ENCODE results near the gene GSTT2. TPM values are rescaled to one million over a fixed set of nuclear protein-coding genes. Genes with fewer than 3 reads are reported as not detected.

Gene GSTT2
- total and polyA plus RNA-seq, 10 of the 15 experiments (the other 5 are each of a cell fraction or from before 2014, with no cell fraction given): not detected

DNA sequence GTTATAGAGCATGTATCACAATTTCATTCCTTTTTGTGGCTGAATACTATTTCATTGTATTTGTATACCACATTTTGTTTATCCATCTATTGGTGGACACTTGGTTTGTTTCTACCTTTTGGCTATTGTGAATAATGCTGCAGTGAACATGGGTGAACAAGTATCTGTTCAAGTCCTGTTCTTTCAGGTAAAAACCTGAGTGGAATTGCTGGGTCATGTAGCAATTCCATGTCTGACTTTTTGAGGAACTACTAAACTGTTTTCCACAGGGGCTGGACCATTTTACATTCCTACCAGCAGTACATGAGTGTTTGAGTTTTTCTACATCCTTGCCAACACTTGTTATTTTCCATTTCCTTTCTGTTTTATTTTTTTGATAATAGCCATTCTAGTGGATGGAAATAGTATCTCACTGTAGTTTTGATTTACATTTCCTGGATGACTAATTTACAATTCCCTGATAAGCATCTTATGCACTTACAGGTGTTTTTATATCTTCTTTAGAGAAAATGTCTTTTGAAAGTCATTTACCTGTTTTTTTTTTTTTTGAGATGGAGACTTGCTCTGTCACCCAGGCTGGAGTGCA is 43.4 kb downstream of the GSTT2 start (continued):
- TF ChIP-seq, protein P1, sequence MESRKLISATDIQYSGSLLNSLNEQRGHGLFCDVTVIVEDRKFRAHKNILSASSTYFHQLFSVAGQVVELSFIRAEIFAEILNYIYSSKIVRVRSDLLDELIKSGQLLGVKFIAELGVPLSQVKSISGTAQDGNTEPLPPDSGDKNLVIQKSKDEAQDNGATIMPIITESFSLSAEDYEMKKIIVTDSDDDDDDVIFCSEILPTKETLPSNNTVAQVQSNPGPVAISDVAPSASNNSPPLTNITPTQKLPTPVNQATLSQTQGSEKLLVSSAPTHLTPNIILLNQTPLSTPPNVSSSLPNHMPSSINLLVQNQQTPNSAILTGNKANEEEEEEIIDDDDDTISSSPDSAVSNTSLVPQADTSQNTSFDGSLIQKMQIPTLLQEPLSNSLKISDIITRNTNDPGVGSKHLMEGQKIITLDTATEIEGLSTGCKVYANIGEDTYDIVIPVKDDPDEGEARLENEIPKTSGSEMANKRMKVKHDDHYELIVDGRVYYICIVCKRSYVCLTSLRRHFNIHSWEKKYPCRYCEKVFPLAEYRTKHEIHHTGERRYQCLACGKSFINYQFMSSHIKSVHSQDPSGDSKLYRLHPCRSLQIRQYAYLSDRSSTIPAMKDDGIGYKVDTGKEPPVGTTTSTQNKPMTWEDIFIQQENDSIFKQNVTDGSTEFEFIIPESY (IDR thresholded peaks at IDR 0.05): no peak
- TF ChIP-seq, protein P2, sequence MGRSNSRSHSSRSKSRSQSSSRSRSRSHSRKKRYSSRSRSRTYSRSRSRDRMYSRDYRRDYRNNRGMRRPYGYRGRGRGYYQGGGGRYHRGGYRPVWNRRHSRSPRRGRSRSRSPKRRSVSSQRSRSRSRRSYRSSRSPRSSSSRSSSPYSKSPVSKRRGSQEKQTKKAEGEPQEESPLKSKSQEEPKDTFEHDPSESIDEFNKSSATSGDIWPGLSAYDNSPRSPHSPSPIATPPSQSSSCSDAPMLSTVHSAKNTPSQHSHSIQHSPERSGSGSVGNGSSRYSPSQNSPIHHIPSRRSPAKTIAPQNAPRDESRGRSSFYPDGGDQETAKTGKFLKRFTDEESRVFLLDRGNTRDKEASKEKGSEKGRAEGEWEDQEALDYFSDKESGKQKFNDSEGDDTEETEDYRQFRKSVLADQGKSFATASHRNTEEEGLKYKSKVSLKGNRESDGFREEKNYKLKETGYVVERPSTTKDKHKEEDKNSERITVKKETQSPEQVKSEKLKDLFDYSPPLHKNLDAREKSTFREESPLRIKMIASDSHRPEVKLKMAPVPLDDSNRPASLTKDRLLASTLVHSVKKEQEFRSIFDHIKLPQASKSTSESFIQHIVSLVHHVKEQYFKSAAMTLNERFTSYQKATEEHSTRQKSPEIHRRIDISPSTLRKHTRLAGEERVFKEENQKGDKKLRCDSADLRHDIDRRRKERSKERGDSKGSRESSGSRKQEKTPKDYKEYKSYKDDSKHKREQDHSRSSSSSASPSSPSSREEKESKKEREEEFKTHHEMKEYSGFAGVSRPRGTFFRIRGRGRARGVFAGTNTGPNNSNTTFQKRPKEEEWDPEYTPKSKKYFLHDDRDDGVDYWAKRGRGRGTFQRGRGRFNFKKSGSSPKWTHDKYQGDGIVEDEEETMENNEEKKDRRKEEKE (IDR thresholded peaks at IDR 0.05): no peak
- TF ChIP-seq PAX8 (IDR thresholded peaks at IDR 0.05) (no peak), TCF7 (IDR thresholded peaks at IDR 0.05; ENCODE audit: borderline replicate concordance) (no peak)

DNA sequence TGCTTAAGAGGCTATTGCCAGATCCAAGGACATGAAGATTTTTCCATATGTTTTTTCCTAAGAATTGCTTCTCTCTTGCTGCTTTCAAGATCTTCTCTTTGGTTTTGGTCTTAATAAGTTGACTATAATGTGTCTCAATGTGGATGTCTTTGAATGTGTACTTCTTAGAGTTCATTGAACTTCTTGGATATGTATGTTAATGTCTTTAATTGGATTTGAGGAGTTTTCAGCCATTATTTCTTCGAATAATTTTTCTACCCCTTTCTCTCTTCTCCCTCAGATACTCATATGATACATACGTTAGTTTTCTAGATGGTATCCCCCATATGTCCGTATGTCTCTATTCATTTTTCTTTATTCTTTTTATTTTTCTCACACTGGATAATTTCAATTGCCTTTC is 44.4 kb downstream of the GSTT2 start:
- POLR2A ChIA-PET: no interaction called here
- H4K20me1 ChIP-seq (ENCODE audit: control insufficient read depth, insufficient read depth): no peaks in the 10 kb centered on the region
- CTCF ChIA-PET: no interaction called here
- no peaks in the 10 kb centered on the region for H3K9me3 ChIP-seq (replicated peaks; ENCODE audit: control insufficient read depth, insufficient read depth, low read length)
- RAD21 ChIA-PET (ENCODE audit: unreplicated experiment): no interaction called here
- in situ Hi-C loops (cut with MboI): no loop called here
- peaks cover 0 to 1% of the 10 kb centered on the region in 2 experiments; a peak in 2 of 4 replicates for H3K36me3 ChIP-seq (ENCODE audit: control insufficient read depth in 2 of 2, insufficient read depth in 2 of 2, low read length in 1 of 2)
- SMC1A ChIA-PET (ENCODE audit: uncharacterized antibody, unreplicated experiment): no interaction called here
- H3K27me3 ChIP-seq (replicated peaks in 1 of 2; ENCODE audit: control insufficient read depth in 2 of 2, insufficient read depth in 2 of 2, low read length in 1 of 2): no peaks in the 10 kb centered on the region
- no peaks in the 10 kb centered on the region for H3K4me1 ChIP-seq (ENCODE audit: control insufficient read depth, insufficient read depth, low read length)
- no peak overlapping the region for H3K4me3 ChIP-seq
- 98% methylated on average over 3 of the region's 3 CpGs for WGBS (ENCODE audit: insufficient coverage, insufficient replicate concordance, low lambda C conversion rate, missing lambda C conversion rate)
- H3K9ac ChIP-seq (ENCODE audit: control insufficient read depth, insufficient read depth, low read length): no peak overlapping the region
- H3K79me2 ChIP-seq (ENCODE audit: control insufficient read depth, insufficient read depth, low read length): peaks cover 18% of the 10 kb centered on the region
- FAIRE-seq (no peak), DNase-seq (ENCODE audit: low read depth, low spot score) (no peak), ATAC-seq (no peak)
- H2AFZ ChIP-seq (ENCODE audit: control insufficient read depth, low read depth, low read length): no peak overlapping the region
- intact Hi-C loops (cut with micrococcal nuclease; ENCODE audit: unreplicated experiment): no loop called here
- no peak overlapping the region for H3K27ac ChIP-seq (ENCODE audit: control insufficient read depth, insufficient read depth)
- no TSS peak for BruUV-seq (replicated peaks)
- no peak overlapping the region for H3K4me2 ChIP-seq (ENCODE audit: control insufficient read depth, insufficient read depth)
- TF ChIP-seq, protein P3, sequence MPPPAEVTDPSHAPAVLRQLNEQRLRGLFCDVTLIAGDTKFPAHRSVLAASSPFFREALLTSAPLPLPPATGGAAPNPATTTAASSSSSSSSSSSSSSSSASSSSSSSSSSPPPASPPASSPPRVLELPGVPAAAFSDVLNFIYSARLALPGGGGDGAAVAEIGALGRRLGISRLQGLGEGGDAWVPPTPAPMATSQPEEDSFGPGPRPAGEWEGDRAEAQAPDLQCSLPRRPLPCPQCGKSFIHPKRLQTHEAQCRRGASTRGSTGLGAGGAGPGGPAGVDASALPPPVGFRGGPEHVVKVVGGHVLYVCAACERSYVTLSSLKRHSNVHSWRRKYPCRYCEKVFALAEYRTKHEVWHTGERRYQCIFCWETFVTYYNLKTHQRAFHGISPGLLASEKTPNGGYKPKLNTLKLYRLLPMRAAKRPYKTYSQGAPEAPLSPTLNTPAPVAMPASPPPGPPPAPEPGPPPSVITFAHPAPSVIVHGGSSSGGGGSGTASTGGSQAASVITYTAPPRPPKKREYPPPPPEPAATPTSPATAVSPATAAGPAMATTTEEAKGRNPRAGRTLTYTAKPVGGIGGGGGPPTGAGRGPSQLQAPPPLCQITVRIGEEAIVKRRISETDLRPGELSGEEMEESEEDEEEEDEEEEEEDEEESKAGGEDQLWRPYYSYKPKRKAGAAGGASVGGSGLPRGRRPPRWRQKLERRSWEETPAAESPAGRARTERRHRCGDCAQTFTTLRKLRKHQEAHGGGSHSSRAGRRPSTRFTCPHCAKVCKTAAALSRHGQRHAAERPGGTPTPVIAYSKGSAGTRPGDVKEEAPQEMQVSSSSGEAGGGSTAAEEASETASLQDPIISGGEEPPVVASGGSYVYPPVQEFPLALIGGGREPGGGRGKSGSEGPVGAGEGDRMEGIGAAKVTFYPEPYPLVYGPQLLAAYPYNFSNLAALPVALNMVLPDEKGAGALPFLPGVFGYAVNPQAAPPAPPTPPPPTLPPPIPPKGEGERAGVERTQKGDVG (CRISPR knock-in tag; IDR thresholded peaks at IDR 0.05): no peak
- no peak for TF ChIP-seq NFIC (IDR thresholded peaks at IDR 0.05; ENCODE audit: low read depth, low read length)
- TF ChIP-seq, protein P4, sequence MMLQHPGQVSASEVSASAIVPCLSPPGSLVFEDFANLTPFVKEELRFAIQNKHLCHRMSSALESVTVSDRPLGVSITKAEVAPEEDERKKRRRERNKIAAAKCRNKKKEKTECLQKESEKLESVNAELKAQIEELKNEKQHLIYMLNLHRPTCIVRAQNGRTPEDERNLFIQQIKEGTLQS (IDR thresholded peaks at IDR 0.05; ENCODE audit: borderline replicate concordance, extremely low read depth, low read depth, low read length): no peak
- no peak for TF ChIP-seq LARP7 (IDR thresholded peaks at IDR 0.05)
- TF ChIP-seq TAF1 (IDR thresholded peaks at IDR 0.05; ENCODE audit: borderline replicate concordance, low read depth, low read length): no peak
- TF ChIP-seq, protein P5, sequence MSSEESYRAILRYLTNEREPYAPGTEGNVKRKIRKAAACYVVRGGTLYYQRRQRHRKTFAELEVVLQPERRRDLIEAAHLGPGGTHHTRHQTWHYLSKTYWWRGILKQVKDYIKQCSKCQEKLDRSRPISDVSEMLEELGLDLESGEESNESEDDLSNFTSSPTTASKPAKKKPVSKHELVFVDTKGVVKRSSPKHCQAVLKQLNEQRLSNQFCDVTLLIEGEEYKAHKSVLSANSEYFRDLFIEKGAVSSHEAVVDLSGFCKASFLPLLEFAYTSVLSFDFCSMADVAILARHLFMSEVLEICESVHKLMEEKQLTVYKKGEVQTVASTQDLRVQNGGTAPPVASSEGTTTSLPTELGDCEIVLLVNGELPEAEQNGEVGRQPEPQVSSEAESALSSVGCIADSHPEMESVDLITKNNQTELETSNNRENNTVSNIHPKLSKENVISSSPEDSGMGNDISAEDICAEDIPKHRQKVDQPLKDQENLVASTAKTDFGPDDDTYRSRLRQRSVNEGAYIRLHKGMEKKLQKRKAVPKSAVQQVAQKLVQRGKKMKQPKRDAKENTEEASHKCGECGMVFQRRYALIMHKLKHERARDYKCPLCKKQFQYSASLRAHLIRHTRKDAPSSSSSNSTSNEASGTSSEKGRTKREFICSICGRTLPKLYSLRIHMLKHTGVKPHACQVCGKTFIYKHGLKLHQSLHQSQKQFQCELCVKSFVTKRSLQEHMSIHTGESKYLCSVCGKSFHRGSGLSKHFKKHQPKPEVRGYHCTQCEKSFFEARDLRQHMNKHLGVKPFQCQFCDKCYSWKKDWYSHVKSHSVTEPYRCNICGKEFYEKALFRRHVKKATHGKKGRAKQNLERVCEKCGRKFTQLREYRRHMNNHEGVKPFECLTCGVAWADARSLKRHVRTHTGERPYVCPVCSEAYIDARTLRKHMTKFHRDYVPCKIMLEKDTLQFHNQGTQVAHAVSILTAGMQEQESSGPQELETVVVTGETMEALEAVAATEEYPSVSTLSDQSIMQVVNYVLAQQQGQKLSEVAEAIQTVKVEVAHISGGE (CRISPR knock-in tag; IDR thresholded peaks at IDR 0.05): no peak
- no peak for TF ChIP-seq TCF7 (IDR thresholded peaks at IDR 0.05; ENCODE audit: borderline replicate concordance)
